Activated naive CD4-positive, alpha-beta T cell treated with anti-CD3 and anti-CD28 coated beads, Interleukin-2, amount 50 U/mL, for 24 hours (primary cell): ENCODE measurements around the gene CELSR1.

Source experiments
- H3K27ac Mint-ChIP-seq: one replicate; pipeline ENCODE4 v1.8.0; 2021; ENCODE audit warnings: mild to moderate bottlenecking, mixed read lengths
- H3K27me3 Mint-ChIP-seq: one replicate; pipeline ENCODE4 v1.8.0; 2021; ENCODE audit warnings: mixed read lengths
- H3K36me3 Mint-ChIP-seq: one replicate; pipeline ENCODE4 v1.8.0; 2021; ENCODE audit warnings: mixed read lengths
- H3K4me1 Mint-ChIP-seq: one replicate; pipeline ENCODE4 v1.8.0; 2021; ENCODE audit warnings: mixed read lengths
- H3K4me3 Mint-ChIP-seq: one replicate; pipeline ENCODE4 v1.8.0; 2021; ENCODE audit warnings: mild to moderate bottlenecking, mixed read lengths
- H3K9me3 Mint-ChIP-seq: one replicate; pipeline ENCODE4 v1.8.0; 2021; ENCODE audit warnings: mixed read lengths

Gene CELSR1

DNA sequence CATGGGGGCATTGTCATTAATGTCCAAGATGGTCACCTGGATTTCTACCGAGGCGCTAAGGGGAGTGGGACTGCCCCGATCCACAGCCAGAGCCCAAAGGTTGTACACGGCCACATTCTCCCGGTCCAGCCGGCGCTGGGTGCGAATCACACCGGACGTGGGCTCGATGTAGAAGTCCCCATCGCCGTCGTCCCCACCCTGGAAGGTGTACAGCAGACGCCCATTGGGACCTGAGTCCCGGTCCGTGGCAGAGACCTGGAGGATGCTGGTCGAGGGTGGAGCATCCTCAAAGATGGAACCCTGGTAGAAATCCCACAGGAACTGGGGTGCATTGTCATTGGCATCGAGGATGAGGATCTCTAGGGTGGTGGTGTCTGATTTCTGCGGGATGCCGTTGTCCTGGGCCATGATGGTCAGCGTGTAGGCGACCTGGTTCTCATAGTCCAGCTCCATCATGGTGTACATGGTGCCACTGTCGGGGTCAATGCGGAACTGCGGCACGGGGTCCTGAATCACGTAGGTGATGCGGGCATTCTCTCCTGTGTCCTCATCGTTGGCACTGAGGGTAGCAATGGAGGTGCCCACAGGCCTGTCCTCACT lies 3.1 kb downstream of the CELSR1 start:
- H3K36me3 Mint-ChIP-seq = no peaks in the 10 kb centered on the region
- no peaks in the 10 kb centered on the region for H3K9me3 Mint-ChIP-seq
- H3K27ac Mint-ChIP-seq = no peak overlapping the region
- peaks cover 10% of the 10 kb centered on the region for H3K27me3 Mint-ChIP-seq
- no peak overlapping the region for H3K4me3 Mint-ChIP-seq
- peaks cover 11% of the 10 kb centered on the region for H3K4me1 Mint-ChIP-seq

DNA sequence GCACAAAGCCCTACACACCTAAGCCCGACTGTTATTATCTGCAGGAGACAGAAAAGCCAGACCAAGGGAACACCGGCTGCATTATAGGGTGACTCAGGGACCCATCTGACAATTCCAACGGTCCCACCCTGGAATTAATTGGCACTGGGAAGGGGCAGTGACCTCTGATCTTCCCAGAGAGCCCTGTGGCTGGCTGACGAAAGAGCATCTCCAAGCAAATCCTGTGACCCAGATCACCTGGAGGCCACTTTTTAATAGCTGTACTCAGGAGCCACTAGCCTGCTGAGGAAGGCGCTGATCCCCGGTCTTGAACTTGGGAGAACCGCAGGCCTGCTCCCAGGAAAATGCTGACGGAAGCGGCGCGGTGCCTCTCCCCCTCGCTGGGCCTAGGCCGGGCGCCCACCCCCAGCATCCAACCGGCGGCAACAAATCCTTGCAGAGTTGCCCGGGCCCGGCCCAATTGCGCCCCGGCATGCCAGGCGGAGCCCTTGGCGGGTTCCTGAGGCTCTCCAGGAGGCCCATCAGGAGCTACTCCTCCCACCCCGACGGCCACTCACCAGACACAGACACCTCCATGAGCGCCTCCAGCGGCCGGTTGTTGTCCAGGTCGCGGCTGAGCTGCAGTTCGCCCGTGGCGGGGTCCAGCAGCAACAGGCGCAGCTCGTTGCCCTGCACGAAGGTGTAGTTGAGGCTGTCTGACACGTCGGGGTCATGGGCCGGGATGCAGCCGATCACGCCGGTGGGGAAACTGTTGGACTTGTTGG lies 4.2 kb downstream of the CELSR1 start:
- Mint-ChIP-seq H3K27me3 (peaks cover 2% of the 10 kb centered on the region), H3K36me3 (no peaks in the 10 kb centered on the region), H3K9me3 (no peaks in the 10 kb centered on the region), H3K27ac (no peak overlapping the region), H3K4me3 (no peak overlapping the region), H3K4me1 (peaks cover 3% of the 10 kb centered on the region)

DNA sequence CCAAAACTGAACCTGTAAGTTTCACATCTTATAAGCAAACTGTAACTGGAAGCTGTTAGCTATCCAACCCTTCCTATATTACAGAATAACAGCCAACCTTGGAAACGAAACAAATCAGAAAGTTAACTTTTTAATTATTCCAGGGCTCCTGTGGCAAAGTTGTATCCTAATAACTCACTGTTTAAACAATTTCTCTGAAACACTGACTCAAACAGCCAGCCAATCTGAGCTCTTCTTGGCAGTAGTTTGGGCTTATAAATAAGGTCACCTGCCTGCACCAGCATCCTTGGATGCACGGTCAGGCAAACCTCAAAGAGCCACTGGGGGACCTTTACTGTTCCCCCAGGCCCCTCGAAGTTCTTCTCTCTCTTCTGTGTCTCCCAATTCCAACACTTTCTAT lies 5.0 kb downstream of the CELSR1 start:
- Mint-ChIP-seq H3K27me3 (peaks cover 3% of the 10 kb centered on the region), H3K4me3 (no peak overlapping the region), H3K4me1 (no peaks in the 10 kb centered on the region), H3K36me3 (no peaks in the 10 kb centered on the region), H3K27ac (no peak overlapping the region), H3K9me3 (no peaks in the 10 kb centered on the region)

DNA sequence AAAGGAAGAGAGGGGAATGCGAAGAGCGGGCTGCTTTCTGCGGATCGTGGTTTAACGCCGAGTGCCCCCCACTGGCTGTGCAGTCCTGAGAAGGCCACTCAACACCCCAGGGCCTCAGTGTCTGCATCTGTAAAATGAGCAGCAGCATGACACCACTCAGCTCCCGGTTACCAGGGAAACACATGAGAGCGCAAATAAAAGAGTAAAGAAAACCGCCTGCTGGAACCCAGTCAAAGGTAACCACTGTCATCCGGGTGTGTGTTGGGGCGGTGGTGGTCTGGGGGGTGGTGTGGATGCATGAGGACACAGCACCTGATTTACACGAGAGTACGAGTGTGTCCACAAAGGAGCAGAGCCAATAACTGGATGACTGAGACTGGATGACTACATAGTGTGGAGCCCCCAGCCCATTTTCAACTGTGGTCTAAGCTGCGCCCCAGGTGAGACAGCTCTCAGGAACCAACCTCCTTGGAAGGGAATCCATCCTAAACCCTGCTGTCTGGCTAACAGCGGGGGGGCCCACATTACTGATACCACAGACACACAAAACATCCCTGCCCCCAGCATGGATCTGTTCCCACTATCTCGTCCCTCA lies 5.7 kb downstream of the CELSR1 start:
- Mint-ChIP-seq H3K9me3 (no peaks in the 10 kb centered on the region), H3K27me3 (peaks cover 4% of the 10 kb centered on the region), H3K27ac (no peak overlapping the region), H3K36me3 (no peaks in the 10 kb centered on the region), H3K4me3 (no peak overlapping the region), H3K4me1 (no peaks in the 10 kb centered on the region)

DNA sequence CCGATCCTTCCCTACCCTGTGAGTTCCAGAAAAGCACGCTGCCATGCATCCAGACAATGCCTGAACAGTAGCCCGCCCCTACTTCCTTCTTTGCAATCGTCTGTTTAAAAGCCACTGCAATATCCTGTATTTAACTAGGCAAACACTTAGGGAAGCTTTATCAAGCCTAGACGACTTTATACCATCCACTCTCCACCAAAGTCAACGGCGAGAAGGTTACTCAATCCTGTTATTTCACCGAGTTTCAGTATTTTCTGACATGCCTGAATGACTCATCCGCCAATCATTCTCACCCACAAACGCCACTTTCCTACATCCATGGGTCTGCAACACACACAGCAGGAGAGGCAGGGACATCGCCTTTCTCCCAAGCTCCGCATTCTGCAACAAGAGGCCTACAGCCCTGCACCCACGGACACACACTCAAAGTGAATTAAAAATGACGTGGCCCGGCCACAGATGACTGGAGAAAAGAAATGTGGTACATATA lies 9.3 kb downstream of the CELSR1 start:
- H3K9me3 Mint-ChIP-seq = no peaks in the 10 kb centered on the region
- H3K36me3 Mint-ChIP-seq = no peaks in the 10 kb centered on the region
- H3K4me1 Mint-ChIP-seq = no peaks in the 10 kb centered on the region
- no peak overlapping the region for H3K4me3 Mint-ChIP-seq
- peak overlapping the region; percentile 52 for H3K27ac Mint-ChIP-seq
- H3K27me3 Mint-ChIP-seq = peaks cover 2% of the 10 kb centered on the region

DNA sequence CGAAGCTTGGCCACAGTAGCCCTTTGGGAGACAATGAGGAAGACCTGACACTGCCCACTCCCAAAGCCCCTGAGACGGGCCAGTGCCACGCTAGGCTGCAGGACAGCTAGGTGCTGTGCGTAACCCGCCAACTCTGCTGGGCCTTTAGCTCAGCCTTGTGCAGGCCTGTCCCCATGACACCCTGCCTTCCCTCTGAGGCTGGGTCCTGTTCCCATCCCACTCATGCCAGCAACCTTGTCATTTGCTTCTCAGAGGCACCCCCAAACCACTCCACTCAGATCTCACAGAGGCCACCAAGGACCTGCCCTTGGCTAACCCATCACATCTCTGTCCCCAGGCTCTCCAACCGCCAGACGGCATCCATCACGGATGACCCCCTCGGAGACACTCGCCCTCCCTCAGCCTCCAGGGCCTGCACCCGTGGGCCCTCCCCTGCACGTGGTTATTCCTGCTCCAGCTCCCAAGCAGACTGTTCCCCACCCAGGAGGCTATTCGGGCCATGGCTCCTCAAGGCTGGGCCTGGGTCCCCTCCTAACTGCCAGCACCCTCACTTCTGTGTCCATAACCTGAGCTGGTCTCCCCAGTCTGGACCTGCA lies 11.1 kb downstream of the CELSR1 start:
- Mint-ChIP-seq H3K4me1 (no peaks in the 10 kb centered on the region), H3K4me3 (no peak overlapping the region), H3K27ac (peak overlapping the region; percentile 35), H3K27me3 (peaks cover 2% of the 10 kb centered on the region), H3K9me3 (no peaks in the 10 kb centered on the region), H3K36me3 (no peaks in the 10 kb centered on the region)

DNA sequence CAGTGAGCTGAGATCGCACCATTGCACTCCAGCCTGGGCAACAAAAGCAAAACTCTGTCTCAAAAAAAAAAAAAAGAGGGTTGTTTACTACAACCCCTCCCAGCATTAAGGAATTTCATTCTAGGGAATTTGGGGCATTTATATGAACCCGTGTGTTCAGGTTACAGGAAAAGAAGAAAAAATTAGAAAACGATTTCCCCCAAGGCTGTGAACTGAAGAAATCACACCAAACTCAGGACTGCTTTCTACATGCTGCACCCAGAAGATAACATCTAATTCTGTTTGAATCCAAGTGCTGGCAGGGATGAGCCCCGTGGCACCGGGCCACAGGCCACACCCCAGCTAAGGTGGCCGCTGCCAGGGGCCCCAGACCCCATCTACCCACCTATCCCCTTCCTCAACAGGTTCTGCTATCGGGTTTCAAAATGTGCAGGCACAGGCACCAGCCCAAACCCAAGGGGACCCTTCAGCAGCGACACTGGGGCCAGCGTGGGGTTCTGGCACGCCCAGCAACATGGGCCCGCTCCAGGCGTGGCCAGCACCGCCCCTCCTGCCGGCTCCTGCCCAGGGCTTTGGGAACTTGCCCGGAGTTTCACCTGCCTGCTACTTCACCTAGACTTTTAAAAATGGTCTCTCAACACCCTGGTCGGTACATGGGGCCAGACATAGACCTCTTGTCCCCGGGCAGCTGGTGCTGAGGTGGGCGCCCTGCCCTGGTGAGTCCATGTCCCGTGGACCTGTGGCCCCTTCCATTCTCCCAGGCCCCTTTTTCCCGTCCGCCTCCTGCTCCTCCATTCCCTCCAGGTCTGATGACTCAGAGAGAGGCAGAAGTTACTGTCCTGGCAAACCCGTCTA lies 11.8 kb downstream of the CELSR1 start:
- no peaks in the 10 kb centered on the region for H3K4me1 Mint-ChIP-seq
- H3K27ac Mint-ChIP-seq = no peak overlapping the region
- H3K9me3 Mint-ChIP-seq = no peaks in the 10 kb centered on the region
- peaks cover 3% of the 10 kb centered on the region for H3K27me3 Mint-ChIP-seq
- no peak overlapping the region for H3K4me3 Mint-ChIP-seq
- H3K36me3 Mint-ChIP-seq = no peaks in the 10 kb centered on the region

DNA sequence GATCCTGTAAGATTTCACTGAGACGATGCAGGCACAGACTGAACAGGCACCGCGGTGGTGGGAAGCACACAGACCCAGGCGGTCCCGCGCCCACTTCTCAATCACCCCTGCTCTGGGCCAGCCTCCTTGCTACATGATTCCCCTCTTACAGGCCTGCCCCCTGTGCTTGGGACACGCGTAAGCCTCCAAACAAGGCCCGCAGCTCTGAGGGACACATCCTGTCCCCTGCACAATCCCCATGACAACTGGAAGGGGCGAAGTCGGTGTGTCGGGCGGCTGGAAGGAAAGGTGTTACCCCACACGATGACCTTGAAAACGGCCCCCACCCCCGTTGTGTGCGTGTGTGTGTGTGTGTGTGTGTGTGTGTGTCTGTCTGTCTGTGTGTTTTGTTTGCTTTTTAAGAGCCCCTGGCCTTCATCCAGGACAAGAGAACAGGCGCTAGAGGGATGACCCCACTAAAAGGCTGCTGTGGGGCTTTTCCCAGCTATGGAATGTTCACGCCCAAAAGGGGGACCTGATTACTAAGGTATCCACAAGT lies 13.1 kb downstream of the CELSR1 start:
- Mint-ChIP-seq H3K4me1 (no peaks in the 10 kb centered on the region), H3K27me3 (peaks cover 3% of the 10 kb centered on the region), H3K36me3 (no peaks in the 10 kb centered on the region), H3K27ac (no peak overlapping the region), H3K9me3 (no peaks in the 10 kb centered on the region), H3K4me3 (no peak overlapping the region)

DNA sequence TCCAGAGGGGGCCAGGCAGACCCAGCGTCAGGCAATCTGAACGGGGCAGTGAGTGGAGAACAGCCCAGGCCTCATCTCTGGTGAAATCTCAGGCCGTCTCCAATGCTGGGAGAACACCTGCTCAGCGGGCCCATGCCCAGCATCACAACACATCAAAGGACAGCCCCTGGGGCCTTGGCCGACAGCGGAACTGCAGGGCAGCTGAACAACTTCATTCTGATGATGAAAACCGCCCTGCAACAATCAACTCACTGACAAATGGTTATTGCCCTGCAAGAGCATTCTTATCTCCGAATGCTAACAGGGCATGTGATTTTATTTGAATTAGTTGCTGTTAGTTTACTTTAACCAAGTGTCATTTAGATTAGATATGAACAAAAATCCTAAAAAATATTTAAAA lies 14.6 kb downstream of the CELSR1 start:
- no peaks in the 10 kb centered on the region for H3K36me3 Mint-ChIP-seq
- H3K9me3 Mint-ChIP-seq = no peaks in the 10 kb centered on the region
- H3K4me1 Mint-ChIP-seq = no peaks in the 10 kb centered on the region
- H3K27ac Mint-ChIP-seq = no peak overlapping the region
- peaks cover 3% of the 10 kb centered on the region for H3K27me3 Mint-ChIP-seq
- H3K4me3 Mint-ChIP-seq = no peak overlapping the region

DNA sequence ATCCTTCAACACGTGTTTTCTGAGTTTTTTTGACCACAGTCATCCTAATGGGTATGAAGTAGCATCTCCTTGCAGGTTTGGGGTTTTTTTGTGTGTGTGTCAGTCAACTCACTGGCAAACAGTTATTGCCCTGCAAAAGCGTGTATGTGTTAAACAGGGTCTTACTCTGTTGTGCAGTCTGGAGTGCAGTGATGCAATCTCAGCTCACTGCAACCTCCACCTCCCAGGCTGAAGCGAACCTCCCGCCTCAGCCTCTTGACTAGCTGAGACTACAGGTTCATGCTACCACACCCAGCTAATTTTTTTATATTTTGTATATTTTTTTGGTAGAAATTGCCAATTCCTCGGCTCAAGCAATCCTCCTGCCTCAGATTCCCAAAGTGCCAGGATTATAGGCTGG lies 15.4 kb downstream of the CELSR1 start:
- Mint-ChIP-seq H3K36me3 (no peaks in the 10 kb centered on the region), H3K4me3 (no peak overlapping the region), H3K9me3 (no peaks in the 10 kb centered on the region), H3K27me3 (peaks cover 1% of the 10 kb centered on the region), H3K4me1 (no peaks in the 10 kb centered on the region), H3K27ac (no peak overlapping the region)

DNA sequence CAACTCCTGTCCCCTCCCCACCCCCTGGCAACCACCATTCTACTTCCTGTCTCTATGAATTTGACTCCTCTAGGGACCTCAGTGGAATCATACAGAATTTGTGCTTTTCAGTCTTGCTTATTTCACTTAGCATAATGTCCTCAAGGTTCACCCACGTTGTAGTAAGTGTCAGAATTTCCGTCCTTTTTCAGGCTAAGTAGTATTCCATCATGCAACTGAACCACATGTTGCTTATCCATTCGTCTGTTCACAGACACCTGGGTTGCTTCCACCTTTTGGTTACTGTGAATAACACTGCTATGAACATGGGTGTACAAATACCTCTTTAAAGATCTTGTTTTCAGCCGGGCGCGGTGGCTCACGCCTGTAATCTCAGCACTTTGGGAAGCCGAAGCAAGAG lies 16.5 kb downstream of the CELSR1 start:
- Mint-ChIP-seq H3K4me1 (no peaks in the 10 kb centered on the region), H3K36me3 (no peaks in the 10 kb centered on the region), H3K27me3 (peaks cover 1% of the 10 kb centered on the region), H3K4me3 (no peak overlapping the region), H3K27ac (no peak overlapping the region), H3K9me3 (no peaks in the 10 kb centered on the region)

DNA sequence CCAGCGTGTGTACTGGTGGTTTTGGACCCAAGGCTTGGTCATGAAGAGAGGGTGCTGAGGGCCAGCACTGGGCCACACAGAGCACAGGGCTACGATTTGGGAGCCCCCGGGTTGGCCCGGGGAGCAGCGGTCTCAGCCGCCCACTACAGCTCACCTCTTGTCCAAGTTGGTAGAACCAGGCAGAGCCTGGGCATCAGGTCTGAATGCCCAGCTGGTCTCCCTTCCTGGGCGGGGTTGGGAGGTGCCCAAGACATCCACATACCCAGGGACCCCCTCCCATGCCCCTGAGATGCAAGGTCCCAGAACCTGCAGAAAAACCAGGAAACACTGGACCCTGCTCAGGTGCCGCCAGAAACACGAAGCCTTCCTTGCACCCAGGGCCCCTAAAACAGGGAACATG lies 18.0 kb downstream of the CELSR1 start:
- no peak overlapping the region for H3K27ac Mint-ChIP-seq
- H3K27me3 Mint-ChIP-seq = peaks cover 1% of the 10 kb centered on the region
- no peaks in the 10 kb centered on the region for H3K4me1 Mint-ChIP-seq
- H3K4me3 Mint-ChIP-seq = no peak overlapping the region
- H3K9me3 Mint-ChIP-seq = no peaks in the 10 kb centered on the region
- H3K36me3 Mint-ChIP-seq = no peaks in the 10 kb centered on the region

DNA sequence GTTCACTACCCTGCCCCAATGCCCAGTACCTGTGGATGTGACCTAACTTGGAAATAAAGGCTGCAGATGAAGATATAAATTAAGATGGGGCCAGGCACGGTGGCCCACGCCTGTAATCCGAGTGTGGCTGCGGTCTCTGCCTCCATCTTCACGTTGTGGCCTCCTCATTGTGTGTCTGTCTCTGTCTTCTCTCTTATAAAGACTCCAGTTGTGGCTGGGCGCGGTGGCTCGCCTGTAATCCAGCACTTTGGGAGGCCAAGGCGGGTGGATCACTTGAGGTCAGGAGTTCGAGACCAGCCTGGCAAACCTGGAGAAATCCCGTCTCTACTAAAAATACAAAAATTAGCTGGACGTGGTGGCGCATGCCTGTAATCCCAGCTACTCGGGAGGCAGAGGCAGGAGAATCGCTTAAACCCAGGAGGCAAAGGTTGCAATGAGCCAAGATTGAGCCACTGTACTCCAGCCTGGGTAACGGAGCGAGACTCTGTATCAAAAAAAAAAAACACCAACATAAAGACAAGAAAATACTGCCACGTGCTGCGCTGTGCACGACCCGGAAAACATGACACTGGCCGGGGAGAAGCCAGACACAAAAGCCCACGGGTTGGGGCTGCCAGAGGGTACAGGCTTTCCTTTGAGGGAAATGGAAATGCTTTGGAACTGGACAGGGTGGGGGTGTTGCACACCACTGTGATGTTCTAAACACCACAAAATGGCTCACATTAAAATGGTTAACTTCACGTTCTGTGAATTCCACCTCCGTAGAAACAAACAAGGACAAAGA lies 18.7 kb downstream of the CELSR1 start:
- H3K36me3 Mint-ChIP-seq = no peaks in the 10 kb centered on the region
- no peaks in the 10 kb centered on the region for H3K4me1 Mint-ChIP-seq
- H3K4me3 Mint-ChIP-seq = no peak overlapping the region
- no peak overlapping the region for H3K27ac Mint-ChIP-seq
- H3K9me3 Mint-ChIP-seq = no peaks in the 10 kb centered on the region
- H3K27me3 Mint-ChIP-seq = peaks cover 1% of the 10 kb centered on the region

DNA sequence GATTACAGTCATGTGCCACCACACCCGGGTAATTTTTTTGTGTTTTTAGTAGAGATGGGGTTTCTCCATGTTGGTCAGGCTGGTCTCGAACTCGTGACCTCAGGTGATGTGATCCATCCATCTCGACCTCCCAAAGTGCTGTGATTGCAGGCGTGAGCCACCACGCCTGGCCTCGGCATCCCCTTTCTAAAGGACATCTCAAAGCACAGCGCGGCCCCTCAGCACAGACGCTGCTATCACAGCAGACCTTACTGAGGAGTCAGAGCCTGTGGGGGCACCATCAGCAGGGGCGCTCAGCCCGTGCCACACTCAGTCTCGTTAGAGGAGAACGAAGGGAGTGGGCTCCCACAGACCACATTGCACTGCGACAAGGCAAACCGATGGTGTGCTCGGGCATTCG lies 19.4 kb downstream of the CELSR1 start:
- no peaks in the 10 kb centered on the region for H3K36me3 Mint-ChIP-seq
- H3K9me3 Mint-ChIP-seq = no peaks in the 10 kb centered on the region
- no peak overlapping the region for H3K27ac Mint-ChIP-seq
- no peaks in the 10 kb centered on the region for H3K4me1 Mint-ChIP-seq
- H3K27me3 Mint-ChIP-seq = peaks cover 1% of the 10 kb centered on the region
- no peak overlapping the region for H3K4me3 Mint-ChIP-seq
